GM23338 (cell line): ENCODE results near the gene ADCY1. TPM values are rescaled to one million over a fixed set of nuclear protein-coding genes. Genes with fewer than 3 reads are reported as not detected.
"Not testable (repeated sequence)": the region's sequence is repeated elsewhere in the genome, so short reads cannot be mapped to it uniquely, and the experiment has no call there.

Source experiments
- ATAC-seq: fragments of 200-7000 bp; cut with Tn5 transposase; 3 replicates; pipeline ENCODE4 v1.9.1; 2020
- DNase-seq: peaks from one replicate; pipeline ENCODE4 v3.0.0-alpha.2; 2015; ENCODE audit warnings: low spot score
- H2AFZ ChIP-seq: fragments of 200-600 bp; sonication (generic); 2 replicates; pipeline ENCODE4 v1.8.0; 2016; ENCODE audit warnings: antibody characterized with exemption, mild to moderate bottlenecking, moderate library complexity
- H3F3A ChIP-seq: fragments of 200-600 bp; sonication (generic); replicated peaks from 2 replicates; pipeline ENCODE4 v1.8.0; 2017; ENCODE audit warnings: antibody characterized with exemption, mixed run types, low read depth
- H3K27ac ChIP-seq: fragments of 200-600 bp; sonication (generic); 2 replicates; pipeline ENCODE4 v1.6.1; 2016; ENCODE audit warnings: low read depth
- H3K27me3 ChIP-seq: fragments of 200-600 bp; sonication (generic); 2 replicates; pipeline ENCODE4 v1.8.0; 2016; ENCODE audit warnings: mild to moderate bottlenecking, mixed run types, moderate library complexity; ENCODE audit not compliant: insufficient read depth
- H3K36me3 ChIP-seq: fragments of 200-600 bp; sonication (generic); 2 replicates; pipeline ENCODE4 v1.8.0; 2016; ENCODE audit warnings: mild to moderate bottlenecking; ENCODE audit not compliant: insufficient read depth
- H3K4me1 ChIP-seq: fragments of 200-600 bp; sonication (generic); 2 replicates; pipeline ENCODE4 v1.8.0; 2016; ENCODE audit warnings: mild to moderate bottlenecking, moderate library complexity; ENCODE audit not compliant: insufficient read depth
- H3K4me2 ChIP-seq: fragments of 200-600 bp; sonication (generic); 2 replicates; pipeline ENCODE4 v1.7.1; 2017; ENCODE audit warnings: mixed run types
- H3K4me3 ChIP-seq: fragments of 200-600 bp; sonication (generic); 2 replicates; pipeline ENCODE4 v1.6.1; 2016; ENCODE audit warnings: mixed run types
- H3K79me2 ChIP-seq: fragments of 200-600 bp; sonication (generic); replicated peaks from 2 replicates; pipeline ENCODE4 v1.8.0; 2017; ENCODE audit warnings: mild to moderate bottlenecking; ENCODE audit not compliant: insufficient read depth
- H3K9me2 ChIP-seq: fragments of 200-600 bp; sonication (generic); 2 replicates; pipeline ENCODE4 v1.8.0; 2017; ENCODE audit not compliant: insufficient read depth
- H4K20me1 ChIP-seq: fragments of 200-600 bp; sonication (generic); replicated peaks from 2 replicates; pipeline ENCODE4 v1.8.0; 2017; ENCODE audit warnings: mild to moderate bottlenecking; ENCODE audit not compliant: insufficient read depth
- H3K27ac Mint-ChIP-seq: 2 replicates; pipeline ENCODE4 v1.8.0; 2020; ENCODE audit warnings: inconsistent platforms, mild to moderate bottlenecking, moderate library complexity, mixed read lengths
- H3K27me3 Mint-ChIP-seq: 3 replicates; pipeline ENCODE4 v1.8.0; 2022; ENCODE audit warnings: low read depth, mild to moderate bottlenecking, moderate library complexity, mixed read lengths, inconsistent platforms; ENCODE audit not compliant: insufficient read depth, poor library complexity
- H3K36me3 Mint-ChIP-seq: 3 replicates; pipeline ENCODE4 v1.8.0; 2021; ENCODE audit warnings: low read depth, mild to moderate bottlenecking, inconsistent platforms, moderate library complexity, mixed read lengths
- H3K4me1 Mint-ChIP-seq: 3 replicates; pipeline ENCODE4 v1.8.0; 2020; ENCODE audit warnings: mild to moderate bottlenecking, inconsistent platforms, mixed read lengths
- H3K4me3 Mint-ChIP-seq: 3 replicates; pipeline ENCODE4 v1.8.0; 2021; ENCODE audit warnings: moderate library complexity, mild to moderate bottlenecking, inconsistent platforms, mixed read lengths
- H3K9me3 Mint-ChIP-seq: 3 replicates; pipeline ENCODE4 v1.8.0; 2020; ENCODE audit warnings: moderate library complexity, mild to moderate bottlenecking, inconsistent platforms, mixed read lengths
- polyA plus RNA-seq: library from polyadenylated mRNA; unstranded; fragments of >200 nt; fragmentation: Nextera tagmentation; extraction: Ambion mirVana; gene quantifications from 2 replicates; pipeline ENCODE4 v1.2.1, GENCODE V29; 2016
- total RNA-seq: library from RNA; depleted of rRNA; stranded (reverse); fragments of >200 nt; shearing (Covaris generic); gene quantifications from 2 replicates; pipeline ENCODE4 v1.2.3, GENCODE V29; 2014

The ADCY1 gene
- total and polyA plus RNA-seq, 2 experiments from 2014 or later = 2.3 to 18.7 TPM

DNA sequence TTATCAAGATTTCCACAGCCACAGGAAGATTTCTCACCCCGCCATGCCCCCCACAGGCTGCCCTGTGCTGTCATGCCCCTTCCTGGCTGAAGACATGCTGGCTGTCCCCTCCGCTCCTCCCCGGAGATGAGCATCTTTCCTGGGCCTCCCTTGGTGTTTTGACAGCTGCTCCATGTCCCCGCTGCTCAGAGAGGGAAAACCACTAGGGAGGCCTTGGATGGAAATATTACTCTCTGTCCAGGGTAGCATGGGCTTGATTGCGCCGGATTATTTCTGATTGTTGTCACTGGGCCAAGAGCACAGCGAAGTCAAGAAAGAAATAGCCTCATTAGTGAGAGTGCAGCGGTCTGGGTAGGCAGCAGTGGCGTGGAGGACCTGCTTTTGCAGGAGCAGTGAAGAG is 164.8 kb downstream of the ADCY1 start:
- H3K27ac ChIP-seq, H3K27me3 ChIP-seq, H3K4me1 Mint-ChIP-seq, H3K36me3 ChIP-seq, H3K4me3 ChIP-seq, H3K4me3 Mint-ChIP-seq, H3K4me1 ChIP-seq, H3K27ac Mint-ChIP-seq, H4K20me1 ChIP-seq, ATAC-seq, H3K9me3 Mint-ChIP-seq, H3K27me3 Mint-ChIP-seq, H2AFZ ChIP-seq, H3K4me2 ChIP-seq, H3F3A ChIP-seq, H3K9me2 ChIP-seq, H3K79me2 ChIP-seq, DNase-seq: not testable (repeated sequence)
- peaks cover 45% of the 10 kb centered on the region for H3K36me3 Mint-ChIP-seq

DNA sequence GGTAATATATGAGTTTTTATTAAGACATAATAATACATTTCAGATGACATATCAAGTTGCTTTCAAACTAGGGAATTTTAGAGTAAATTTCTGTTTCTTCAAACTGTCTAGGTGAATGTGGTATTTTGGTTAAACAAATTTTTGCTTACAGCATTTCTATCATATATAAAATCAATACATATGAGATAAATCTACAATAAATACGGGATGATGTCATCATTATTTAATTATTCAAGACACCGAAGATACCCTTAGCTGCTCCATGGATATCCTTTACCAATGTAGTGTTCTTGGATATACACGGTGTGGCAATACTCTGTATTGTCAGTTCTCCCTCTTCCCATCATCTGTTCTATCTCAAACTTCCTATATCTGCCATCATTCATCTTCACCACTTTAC is 166.4 kb downstream of the ADCY1 start:
- not testable (repeated sequence) for H3K79me2 ChIP-seq, H3K27ac ChIP-seq, H3K4me3 ChIP-seq, H3K4me1 Mint-ChIP-seq, H3K36me3 ChIP-seq, DNase-seq, H3K4me2 ChIP-seq, ATAC-seq, H3K9me2 ChIP-seq, H2AFZ ChIP-seq, H3K27ac Mint-ChIP-seq, H3K4me1 ChIP-seq, H4K20me1 ChIP-seq, H3K27me3 Mint-ChIP-seq, H3F3A ChIP-seq, H3K9me3 Mint-ChIP-seq, H3K4me3 Mint-ChIP-seq, H3K27me3 ChIP-seq
- peaks cover 52% of the 10 kb centered on the region for H3K36me3 Mint-ChIP-seq

DNA sequence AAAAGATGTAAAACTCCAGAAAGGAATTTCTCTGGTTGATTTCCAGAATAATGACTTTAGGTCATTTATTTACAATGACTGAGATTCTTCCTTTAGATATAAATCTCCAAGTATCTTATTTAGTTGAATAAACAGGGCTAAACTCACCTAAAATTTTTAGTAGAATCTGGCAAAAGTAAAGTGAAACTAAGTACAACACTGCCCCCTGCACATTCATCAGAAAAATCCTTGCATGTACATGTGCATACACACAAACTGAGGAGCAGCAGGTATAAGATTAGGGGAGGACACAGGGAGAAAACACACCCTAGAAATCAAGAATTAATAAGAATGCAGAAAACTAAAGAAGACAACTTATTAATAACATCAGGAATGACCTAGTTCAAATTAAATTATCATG is 174.8 kb downstream of the ADCY1 start:
- H3K36me3 Mint-ChIP-seq = peaks cover 27% of the 10 kb centered on the region
- H3K4me1 ChIP-seq, H3K4me3 Mint-ChIP-seq, H2AFZ ChIP-seq, H3K27me3 Mint-ChIP-seq, ATAC-seq, H3K36me3 ChIP-seq, H3K27ac ChIP-seq, H3K4me1 Mint-ChIP-seq, H3K4me3 ChIP-seq, H3F3A ChIP-seq, H3K27ac Mint-ChIP-seq, H3K79me2 ChIP-seq, H3K27me3 ChIP-seq, DNase-seq, H3K9me3 Mint-ChIP-seq, H3K4me2 ChIP-seq, H3K9me2 ChIP-seq, H4K20me1 ChIP-seq: not testable (repeated sequence)

DNA sequence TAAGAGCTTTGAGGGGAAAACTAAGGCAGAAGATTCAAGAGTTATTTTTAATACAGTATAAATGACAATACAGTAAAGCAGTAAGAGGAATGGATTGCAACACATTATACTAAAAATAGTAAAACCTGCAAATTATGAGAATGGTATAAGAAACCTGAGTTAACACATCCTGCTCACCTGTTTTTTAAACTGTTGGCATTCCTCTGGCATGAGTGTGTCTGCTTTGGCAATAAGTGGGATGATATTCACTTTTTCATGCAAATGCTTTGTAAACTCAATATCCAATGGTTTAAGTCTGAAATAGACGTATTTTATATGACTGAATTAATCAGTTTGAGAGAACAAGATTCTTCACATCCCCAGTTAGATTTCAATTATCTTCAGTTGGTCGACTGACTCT is 177.2 kb downstream of the ADCY1 start:
- H3K27ac ChIP-seq, H3K79me2 ChIP-seq, H3K36me3 ChIP-seq, H3K27ac Mint-ChIP-seq, DNase-seq, H3K9me3 Mint-ChIP-seq, H2AFZ ChIP-seq, H3K4me2 ChIP-seq, H3K9me2 ChIP-seq, H3K4me1 Mint-ChIP-seq, H3K4me3 ChIP-seq, H3K4me1 ChIP-seq, H3K27me3 Mint-ChIP-seq, H3F3A ChIP-seq, ATAC-seq, H3K27me3 ChIP-seq, H3K4me3 Mint-ChIP-seq, H4K20me1 ChIP-seq: not testable (repeated sequence)
- peaks cover 23% of the 10 kb centered on the region for H3K36me3 Mint-ChIP-seq

DNA sequence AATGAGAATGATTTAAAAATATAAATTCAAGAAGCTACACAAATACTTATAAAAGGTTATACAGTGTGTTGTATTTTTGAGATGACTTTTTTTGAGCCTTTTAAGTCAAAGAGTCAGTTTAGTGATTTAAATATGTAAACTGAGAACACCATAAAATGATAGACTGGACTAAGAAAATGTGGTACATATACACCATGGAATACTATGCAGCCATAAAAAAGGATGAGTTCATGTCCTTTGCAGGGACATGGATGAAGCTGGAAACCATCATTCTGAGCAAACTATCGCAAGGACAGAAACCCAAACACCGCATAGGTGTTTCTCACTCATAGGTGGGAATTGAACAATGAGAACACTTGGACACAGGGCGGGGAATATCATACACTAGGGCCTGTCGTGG is 182.2 kb downstream of the ADCY1 start:
- ATAC-seq, H3K9me2 ChIP-seq, H3K27ac Mint-ChIP-seq, H3K4me3 Mint-ChIP-seq, H3K4me1 ChIP-seq, H3K79me2 ChIP-seq, H3K4me1 Mint-ChIP-seq, H3K27ac ChIP-seq, H3K36me3 ChIP-seq, H3K4me3 ChIP-seq, H4K20me1 ChIP-seq, H3F3A ChIP-seq, H2AFZ ChIP-seq, H3K27me3 ChIP-seq, H3K9me3 Mint-ChIP-seq, H3K4me2 ChIP-seq, H3K27me3 Mint-ChIP-seq, DNase-seq: not testable (repeated sequence)
- peaks cover 20% of the 10 kb centered on the region for H3K36me3 Mint-ChIP-seq
